ENCODE data around the gene MRPS15.
A peak's percentile ranks its signal among the peaks of the same experiment; 100 is the strongest.

MRPS15 gene

DNA sequence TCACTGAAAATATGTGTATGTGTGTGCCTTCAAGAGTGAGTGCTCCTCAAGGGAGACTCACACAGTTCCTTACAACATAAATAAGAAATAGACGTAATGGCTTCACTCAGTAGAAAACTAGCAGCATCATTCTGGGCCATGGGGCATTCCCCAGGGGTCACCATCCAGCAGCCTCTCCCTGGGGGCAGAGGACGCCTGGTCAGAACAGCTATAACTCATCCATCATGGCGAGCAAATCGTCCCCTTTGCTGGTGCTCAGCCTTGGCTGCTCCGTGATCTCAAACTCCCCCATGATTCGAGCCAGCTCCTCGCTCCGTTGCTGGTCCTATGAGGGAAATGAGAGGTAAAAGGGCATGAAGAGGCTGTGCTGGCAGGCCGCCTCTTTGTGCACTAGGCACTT lies 46.3 kb downstream of the MRPS15 start:
- no peak for DNase-seq

DNA sequence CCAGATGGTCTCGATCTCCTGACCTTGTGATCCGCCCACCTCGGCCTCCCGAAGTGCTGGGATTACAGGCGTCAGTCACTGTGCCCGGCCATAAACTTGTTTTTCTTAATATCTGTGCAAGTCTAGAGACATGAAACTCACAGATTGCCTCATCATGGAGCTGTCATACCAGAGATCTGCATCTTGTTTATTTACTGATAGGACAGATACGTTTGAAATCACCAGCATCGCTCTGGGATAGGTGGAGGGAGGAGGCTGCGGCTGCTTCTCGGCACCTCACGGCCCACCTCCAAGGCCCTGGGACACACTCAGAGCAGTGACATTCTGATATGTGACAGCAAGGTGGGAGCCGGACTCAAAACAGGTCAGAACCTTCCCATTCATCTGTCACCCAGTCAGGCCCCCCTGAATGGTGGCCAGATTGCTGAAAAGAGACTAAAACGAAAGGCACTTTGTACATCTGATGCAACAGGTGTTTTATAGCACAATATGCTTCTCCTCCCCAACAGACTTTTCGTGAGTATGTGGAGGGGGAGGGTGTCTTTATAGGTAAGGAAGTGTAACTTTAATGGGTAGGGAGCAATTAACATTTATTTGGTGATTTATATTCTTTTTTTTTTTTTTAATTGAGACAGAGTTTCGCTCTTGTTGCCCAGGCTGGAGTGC lies 48.4 kb downstream of the MRPS15 start:
- DNase-seq: no peak

DNA sequence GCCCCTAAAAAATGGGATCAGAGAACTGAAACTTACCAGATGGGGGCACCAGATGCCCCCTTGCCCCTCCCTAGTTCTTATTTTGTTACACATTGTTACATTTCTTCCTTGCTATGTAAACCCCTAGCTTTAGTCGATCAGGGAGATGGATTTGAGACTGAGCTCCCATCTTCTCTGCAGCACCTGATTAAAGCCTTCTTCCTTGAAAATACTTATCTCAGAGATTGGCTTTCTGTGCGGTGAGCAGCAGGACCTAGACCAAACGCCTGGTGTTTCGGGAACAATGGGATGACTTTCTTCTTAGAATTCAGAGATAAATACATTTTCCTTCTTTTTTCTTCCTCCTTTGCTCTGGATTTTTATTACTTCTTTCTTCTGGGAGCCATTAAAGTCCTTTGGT lies 49.8 kb downstream of the MRPS15 start:
- DNase-seq: no peak

DNA sequence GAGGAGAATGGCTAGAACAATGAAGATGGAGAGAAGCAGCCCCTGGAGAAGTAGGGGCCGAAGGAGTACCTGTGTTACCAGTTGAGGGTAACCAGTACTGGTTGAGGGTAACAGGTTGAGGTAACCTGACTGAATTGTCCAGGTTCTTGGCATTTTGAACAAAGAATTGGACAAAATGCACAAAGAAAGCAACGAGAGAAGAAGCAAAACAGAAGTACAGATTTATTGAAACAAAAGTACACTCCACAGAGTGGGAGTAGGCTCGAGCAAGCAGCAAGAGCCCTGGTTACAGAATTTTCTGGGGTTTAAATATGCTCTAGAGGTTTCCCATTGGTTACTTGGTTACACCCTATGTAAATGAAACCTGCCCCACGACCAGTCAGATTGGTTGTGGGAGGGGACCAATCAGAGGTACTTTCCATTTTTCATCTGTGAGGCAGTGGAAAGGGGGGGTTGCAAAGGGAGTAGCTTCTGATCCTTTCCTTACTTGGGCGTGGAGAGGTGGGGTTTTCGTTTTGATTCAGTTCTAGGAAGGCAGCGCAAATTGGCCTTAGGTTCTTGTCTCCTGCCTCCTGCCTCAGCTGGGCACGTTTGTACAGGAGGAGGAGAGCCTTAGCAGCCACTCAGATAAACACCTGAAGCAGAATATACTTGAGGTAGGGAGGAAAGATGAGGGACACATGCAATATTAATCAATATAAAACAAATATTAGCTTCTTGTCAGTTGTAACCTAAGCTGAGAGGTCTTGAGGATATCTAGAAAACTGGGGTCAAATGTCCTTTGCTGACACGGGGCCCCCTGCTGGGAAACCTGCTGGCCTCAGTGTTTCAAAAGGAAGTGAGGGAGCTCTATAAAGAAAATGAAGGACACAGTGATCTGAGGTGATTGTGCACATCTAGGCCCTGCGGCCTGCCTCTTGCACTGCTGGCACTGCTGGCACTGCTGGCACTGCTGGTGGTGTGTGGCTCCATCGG lies 52.2 kb downstream of the MRPS15 start:
- DNase-seq: peak; percentile 31

DNA sequence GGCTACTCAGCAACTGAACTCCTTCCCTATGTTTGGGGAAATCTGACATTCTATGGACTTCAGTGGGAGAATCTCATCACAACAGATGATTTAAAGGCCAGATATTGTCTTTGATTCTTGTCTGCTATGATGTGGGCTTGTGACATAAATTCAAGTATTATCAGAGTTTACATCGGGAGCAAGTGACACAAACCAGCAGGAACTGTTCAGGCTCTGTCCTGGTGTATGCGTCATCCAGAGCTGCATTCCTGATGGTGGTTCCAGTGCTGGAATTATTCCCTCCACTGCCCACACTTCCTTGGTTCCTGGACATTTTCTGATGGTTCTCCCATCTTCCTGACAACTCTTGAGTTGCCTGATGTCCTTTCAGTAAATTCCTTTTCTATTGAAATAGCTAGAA lies 55.7 kb downstream of the MRPS15 start:
- no peak for DNase-seq

DNA sequence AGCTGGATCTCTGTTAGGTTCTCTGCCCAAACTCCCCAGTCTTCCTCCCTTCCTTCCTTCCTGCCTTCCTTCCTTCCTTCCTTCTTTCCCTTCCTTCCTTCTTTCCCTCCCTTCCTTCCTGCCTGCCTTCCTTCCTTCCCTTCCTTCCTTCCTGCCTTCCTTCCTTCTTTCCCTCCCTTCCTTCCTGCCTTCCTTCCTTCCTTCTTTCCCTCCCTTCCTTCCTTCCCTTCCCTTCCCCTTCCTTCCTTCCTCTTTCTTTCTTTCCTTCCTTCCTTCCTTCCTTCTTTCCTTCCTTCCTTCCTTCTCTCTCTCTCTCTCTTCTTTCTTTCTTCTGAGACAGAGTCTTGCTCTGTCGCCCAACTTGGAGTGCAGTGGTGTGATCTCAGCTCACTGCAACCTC lies 57.7 kb downstream of the MRPS15 start:
- DNase-seq: no peak
